ENCODE data around the gene ABCB11.

GRCh38 chr2:168920504-168921157 is 110.5 kb downstream of the ABCB11 start:
- TF ChIP-seq CTBP1 (IDR thresholded peaks at IDR 0.05; ENCODE audit: borderline replicate concordance) (no peak), BHLHE40 (IDR thresholded peaks at IDR 0.05; ENCODE audit: borderline replicate concordance) (no peak), TARDBP (IDR thresholded peaks at IDR 0.05) (no peak), SUZ12 (IDR thresholded peaks at IDR 0.05) (no peak), HDGF (IDR thresholded peaks at IDR 0.05; ENCODE audit: borderline replicate concordance) (no peak), FOXM1 (IDR thresholded peaks at IDR 0.05; ENCODE audit: borderline replicate concordance) (no peak), NFRKB (IDR thresholded peaks at IDR 0.05) (no peak), FOXA1 (IDR thresholded peaks at IDR 0.05) (no peak), SP1 (IDR thresholded peaks at IDR 0.05) (no peak), ARNT (IDR thresholded peaks at IDR 0.05) (no peak), L3MBTL2 (conservative IDR thresholded peaks at IDR 0.05) (no peak), LEF1 (IDR thresholded peaks at IDR 0.05; ENCODE audit: borderline replicate concordance) (no peak), ZNF384 (IDR thresholded peaks at IDR 0.05) (no peak), ELF4 (IDR thresholded peaks at IDR 0.05) (no peak)

Measured in HEK293T (cell line).